ENCODE measurements around the gene FBLN5. TPM values are rescaled to one million over a fixed set of nuclear protein-coding genes. Genes with fewer than 3 reads are reported as not detected.

FBLN5 gene
- total and polyA plus RNA-seq, 2 experiments from 2014 or later = 157 to 337 TPM

DNA sequence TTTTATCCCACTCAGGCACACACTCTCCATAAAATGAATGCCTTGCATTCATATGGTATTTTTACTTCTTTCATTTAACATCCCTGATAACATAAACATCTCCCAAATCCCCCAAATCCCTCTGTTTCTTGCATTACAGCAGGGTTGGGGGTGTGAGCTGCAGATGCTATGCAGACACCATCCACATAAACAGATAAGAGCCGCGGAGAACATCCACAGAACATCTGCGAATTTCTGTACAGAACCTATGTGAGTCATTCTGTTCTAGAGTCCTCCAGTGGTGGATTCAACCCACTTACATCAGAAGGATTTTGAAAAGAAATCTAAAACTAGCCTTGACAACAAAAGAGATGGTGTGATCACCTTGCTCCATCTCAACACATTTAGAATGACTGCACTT, 20.3 kb downstream of the FBLN5 start:
- H4K20me1 ChIP-seq (ENCODE audit: insufficient read depth, poor library complexity, severe bottlenecking) = peaks cover 3% of the 10 kb centered on the region
- TF ChIP-seq EZH2phosphoT487 (IDR thresholded peaks at IDR 0.05; ENCODE audit: low read depth, severe bottlenecking, unreplicated experiment) (no peak), EZH2 (IDR thresholded peaks at IDR 0.05; ENCODE audit: borderline replicate concordance) (no peak)
- TF ChIP-seq, protein P1, sequence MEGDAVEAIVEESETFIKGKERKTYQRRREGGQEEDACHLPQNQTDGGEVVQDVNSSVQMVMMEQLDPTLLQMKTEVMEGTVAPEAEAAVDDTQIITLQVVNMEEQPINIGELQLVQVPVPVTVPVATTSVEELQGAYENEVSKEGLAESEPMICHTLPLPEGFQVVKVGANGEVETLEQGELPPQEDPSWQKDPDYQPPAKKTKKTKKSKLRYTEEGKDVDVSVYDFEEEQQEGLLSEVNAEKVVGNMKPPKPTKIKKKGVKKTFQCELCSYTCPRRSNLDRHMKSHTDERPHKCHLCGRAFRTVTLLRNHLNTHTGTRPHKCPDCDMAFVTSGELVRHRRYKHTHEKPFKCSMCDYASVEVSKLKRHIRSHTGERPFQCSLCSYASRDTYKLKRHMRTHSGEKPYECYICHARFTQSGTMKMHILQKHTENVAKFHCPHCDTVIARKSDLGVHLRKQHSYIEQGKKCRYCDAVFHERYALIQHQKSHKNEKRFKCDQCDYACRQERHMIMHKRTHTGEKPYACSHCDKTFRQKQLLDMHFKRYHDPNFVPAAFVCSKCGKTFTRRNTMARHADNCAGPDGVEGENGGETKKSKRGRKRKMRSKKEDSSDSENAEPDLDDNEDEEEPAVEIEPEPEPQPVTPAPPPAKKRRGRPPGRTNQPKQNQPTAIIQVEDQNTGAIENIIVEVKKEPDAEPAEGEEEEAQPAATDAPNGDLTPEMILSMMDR (IDR thresholded peaks at IDR 0.05; ENCODE audit: poor library complexity) = no peak
- H3K9me2 ChIP-seq (replicated peaks; ENCODE audit: insufficient read depth) = no peaks in the 10 kb centered on the region
- no peaks in the 10 kb centered on the region for H3K27me3 ChIP-seq
- H3K9me3 ChIP-seq (ENCODE audit: low read depth) = no peaks in the 10 kb centered on the region
- DNase-seq (ENCODE audit: low spot score) = peak; percentile 32
- WGBS (ENCODE audit: low lambda C conversion rate, missing lambda C conversion rate) = 57% methylated on average over 3 of the region's 3 CpGs
- no peaks in the 10 kb centered on the region for H3K79me2 ChIP-seq
- no peaks in the 10 kb centered on the region for H3K36me3 ChIP-seq (replicated peaks; ENCODE audit: insufficient read depth, low read depth)
- peaks cover 13% of the 10 kb centered on the region for H3K4me1 ChIP-seq (ENCODE audit: insufficient read depth)
- H2AFZ ChIP-seq = no peak overlapping the region
- H3K4me3 ChIP-seq = no peak overlapping the region
- peak overlapping the region; percentile 36 for H3K27ac ChIP-seq
- no peak overlapping the region for H3K4me2 ChIP-seq

DNA sequence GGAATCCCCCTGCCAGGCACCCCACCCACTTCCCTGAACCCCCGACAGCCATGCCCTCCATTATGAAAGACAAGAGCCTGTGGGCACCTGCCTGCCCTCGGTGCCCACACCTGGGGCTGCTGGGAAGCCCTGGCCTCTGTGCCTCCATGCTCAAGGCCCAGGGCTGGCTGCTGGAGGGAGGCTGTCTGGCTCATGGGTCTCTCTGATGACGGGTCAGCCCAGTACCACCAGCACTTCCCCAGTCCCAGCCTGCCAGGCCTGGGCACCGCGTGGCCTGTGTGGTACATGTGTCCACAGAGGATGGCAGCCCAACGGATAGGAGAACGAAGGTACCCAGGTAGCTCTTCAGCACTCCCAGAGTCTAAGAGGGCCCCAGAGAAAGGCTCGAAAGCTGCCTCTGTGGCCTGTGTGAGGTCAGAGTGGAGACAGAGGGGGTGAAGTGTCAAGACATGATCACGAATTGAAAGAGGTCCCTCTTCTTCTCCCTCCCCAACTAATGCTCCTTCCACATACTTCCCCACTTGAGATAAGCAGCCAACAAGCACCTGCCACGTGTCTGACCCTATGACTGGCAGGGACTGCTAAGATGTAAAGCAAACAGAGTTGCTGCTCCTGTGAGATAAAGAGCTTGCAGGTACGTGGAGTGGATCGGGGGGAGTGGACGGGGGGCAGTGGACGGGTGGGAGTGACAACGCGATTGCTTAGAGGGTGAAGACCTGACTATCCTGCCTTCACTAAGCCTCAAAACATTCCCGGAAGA, 21.2 kb downstream of the FBLN5 start:
- Histone ChIP-seq H3K79me2 (no peaks in the 10 kb centered on the region), H3K36me3 (replicated peaks; ENCODE audit: insufficient read depth, low read depth) (no peaks in the 10 kb centered on the region), H3K27me3 (no peaks in the 10 kb centered on the region), H3K4me3 (no peak overlapping the region), H3K4me2 (no peak overlapping the region), H4K20me1 (ENCODE audit: insufficient read depth, poor library complexity, severe bottlenecking) (peaks cover 3% of the 10 kb centered on the region), H3K27ac (peak overlapping the region; percentile 36), H3K9me2 (replicated peaks; ENCODE audit: insufficient read depth) (no peaks in the 10 kb centered on the region), H3K4me1 (ENCODE audit: insufficient read depth) (peaks cover 13% of the 10 kb centered on the region), H2AFZ (no peak overlapping the region), H3K9me3 (ENCODE audit: low read depth) (no peaks in the 10 kb centered on the region)
- WGBS (ENCODE audit: low lambda C conversion rate, missing lambda C conversion rate) = 73% methylated on average over 17 of the region's 17 CpGs
- TF ChIP-seq, protein P1 (IDR thresholded peaks at IDR 0.05; ENCODE audit: poor library complexity) = no peak
- TF ChIP-seq EZH2 (IDR thresholded peaks at IDR 0.05; ENCODE audit: borderline replicate concordance) (no peak), EZH2phosphoT487 (IDR thresholded peaks at IDR 0.05; ENCODE audit: low read depth, severe bottlenecking, unreplicated experiment) (no peak)
- DNase-seq (ENCODE audit: low spot score) = no peak

DNA sequence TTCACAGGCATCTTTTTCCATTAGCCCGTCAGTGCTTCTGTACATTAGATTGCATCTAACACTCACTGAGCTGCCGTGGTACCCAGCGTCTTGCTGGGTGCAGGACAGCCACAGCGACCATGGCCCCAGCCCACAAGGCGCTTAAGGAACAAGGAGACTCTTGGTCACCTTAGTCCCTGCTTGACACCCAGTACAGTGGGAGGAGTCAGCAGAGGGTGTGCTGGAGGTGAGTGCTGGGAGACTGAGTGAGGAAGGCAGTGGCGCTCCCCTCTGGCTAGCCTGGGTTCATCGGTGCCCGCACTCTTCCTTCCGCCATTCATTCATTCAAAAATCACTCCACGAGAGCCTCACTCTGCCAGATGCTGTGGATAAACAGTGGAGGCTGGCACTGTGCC, 21.8 kb downstream of the FBLN5 start:
- Histone ChIP-seq H3K4me2 (no peak overlapping the region), H3K4me1 (ENCODE audit: insufficient read depth) (peaks cover 13% of the 10 kb centered on the region)

DNA sequence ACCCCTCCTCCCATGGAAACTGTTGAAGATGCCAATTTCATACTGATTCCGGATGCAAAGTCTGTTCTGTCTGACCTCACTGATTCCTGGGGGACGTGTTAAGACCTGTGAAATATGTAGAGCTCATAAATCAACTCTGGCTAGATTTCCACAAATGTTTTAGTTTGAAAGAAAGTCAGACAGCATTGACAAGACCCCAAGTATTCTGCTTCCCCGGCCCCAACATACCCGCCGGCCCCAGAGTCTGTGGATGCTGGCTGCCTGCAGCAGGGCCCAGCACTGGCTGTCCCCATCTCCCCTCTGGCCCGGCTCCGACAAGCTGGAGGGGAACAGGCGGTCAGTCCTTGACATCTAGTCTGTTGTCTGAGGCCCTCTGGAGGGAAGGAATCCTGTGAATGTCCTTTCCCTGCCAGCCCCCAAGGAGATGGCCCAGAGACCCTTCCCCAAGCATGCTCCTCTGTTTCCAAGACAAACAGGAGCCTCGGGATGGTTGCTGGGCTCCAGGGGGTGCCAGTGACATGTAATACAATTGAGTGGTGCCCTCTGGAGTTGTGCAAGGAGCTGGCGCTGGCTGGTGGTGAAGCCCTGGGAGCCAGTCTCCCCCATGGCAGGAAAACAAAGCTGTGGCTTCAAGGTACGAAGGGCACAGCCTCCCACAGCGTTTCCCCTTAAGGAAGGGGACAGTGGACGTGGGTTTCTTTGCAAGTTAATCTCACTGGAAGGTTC, 22.3 kb downstream of the FBLN5 start:
- no peak overlapping the region for H3K4me3 ChIP-seq
- H3K4me1 ChIP-seq (ENCODE audit: insufficient read depth) = peaks cover 13% of the 10 kb centered on the region
- peaks cover 3% of the 10 kb centered on the region for H4K20me1 ChIP-seq (ENCODE audit: insufficient read depth, poor library complexity, severe bottlenecking)
- no peaks in the 10 kb centered on the region for H3K9me3 ChIP-seq (ENCODE audit: low read depth)
- H3K27me3 ChIP-seq = no peaks in the 10 kb centered on the region
- H3K9me2 ChIP-seq (replicated peaks; ENCODE audit: insufficient read depth) = no peaks in the 10 kb centered on the region
- no peaks in the 10 kb centered on the region for H3K79me2 ChIP-seq
- DNase-seq (ENCODE audit: low spot score) = no peak
- 73% methylated on average over 13 of the region's 13 CpGs for WGBS (ENCODE audit: low lambda C conversion rate, missing lambda C conversion rate)
- no peak overlapping the region for H2AFZ ChIP-seq
- no peak overlapping the region for H3K27ac ChIP-seq
- H3K4me2 ChIP-seq = no peak overlapping the region
- H3K36me3 ChIP-seq (replicated peaks; ENCODE audit: insufficient read depth, low read depth) = no peaks in the 10 kb centered on the region
- TF ChIP-seq, protein P1 (IDR thresholded peaks at IDR 0.05; ENCODE audit: poor library complexity) = no peak
- no peak for TF ChIP-seq EZH2 (IDR thresholded peaks at IDR 0.05; ENCODE audit: borderline replicate concordance)
- TF ChIP-seq EZH2phosphoT487 (IDR thresholded peaks at IDR 0.05; ENCODE audit: low read depth, severe bottlenecking, unreplicated experiment) = no peak

More for the DNA sequence above, 21.8 kb downstream of the FBLN5 start:
- Histone ChIP-seq H3K9me2 (replicated peaks; ENCODE audit: insufficient read depth) (no peaks in the 10 kb centered on the region), H3K79me2 (no peaks in the 10 kb centered on the region), H3K36me3 (replicated peaks; ENCODE audit: insufficient read depth, low read depth) (no peaks in the 10 kb centered on the region), H3K4me3 (no peak overlapping the region), H3K27me3 (no peaks in the 10 kb centered on the region), H3K9me3 (ENCODE audit: low read depth) (no peaks in the 10 kb centered on the region), H2AFZ (no peak overlapping the region), H4K20me1 (ENCODE audit: insufficient read depth, poor library complexity, severe bottlenecking) (peaks cover 3% of the 10 kb centered on the region), H3K27ac (no peak overlapping the region)
- 96% methylated on average over 10 of the region's 10 CpGs for WGBS (ENCODE audit: low lambda C conversion rate, missing lambda C conversion rate)
- TF ChIP-seq EZH2 (IDR thresholded peaks at IDR 0.05; ENCODE audit: borderline replicate concordance) (no peak), EZH2phosphoT487 (IDR thresholded peaks at IDR 0.05; ENCODE audit: low read depth, severe bottlenecking, unreplicated experiment) (no peak)
- no peak for DNase-seq (ENCODE audit: low spot score)

Measured in hepatocyte (in vitro differentiated cells).